ENCODE data around the gene ITGB1BP1.

- TF ChIP-seq CTCF (IDR thresholded peaks at IDR 0.05) (no peak), POLR2A (IDR thresholded peaks at IDR 0.05) (no peak)
Observed at GRCh38 chr2:9403924-9404323, 19.4 kb downstream of the ITGB1BP1 start.
